ENCODE data around the gene LRP11.
"Not testable (repeated sequence)": the region's sequence is repeated elsewhere in the genome, so short reads cannot be mapped to it uniquely, and the experiment has no call there.

LRP11 gene

GRCh38 chr6:149863698-149864577, at the start of gene LRP11:
TSS of gene LRP11 (minus strand) at chr6:149864359. CDS start at chr6:149864020, 339 bp downstream.
- DNase-seq, result peak; percentile 77 to 87

GRCh38 chr6:149913540-149914240, 49.5 kb upstream of the LRP11 start:
- no peak for DNase-seq

- no peak for DNase-seq
These were observed 48.9 kb upstream of the LRP11 start for GRCh38 chr6:149913085-149913484.

GRCh38 chr6:149912680-149913079, 48.5 kb upstream of the LRP11 start:
- not testable (repeated sequence) for DNase-seq

GRCh38 chr6:149910721-149911151, 46.6 kb upstream of the LRP11 start:
- no peak for DNase-seq

GRCh38 chr6:149909701-149910470, 45.7 kb upstream of the LRP11 start:
- DNase-seq, result no peak

GRCh38 chr6:149908480-149908879, 44.3 kb upstream of the LRP11 start:
- not testable (repeated sequence) for DNase-seq

- no peak for DNase-seq
These were observed 43.2 kb upstream of the LRP11 start for GRCh38 chr6:149907317-149907716.

GRCh38 chr6:149906405-149906804, 42.2 kb upstream of the LRP11 start:
- no peak for DNase-seq

GRCh38 chr6:149905911-149906371, 41.8 kb upstream of the LRP11 start:
- DNase-seq, result no peak

- DNase-seq, result no peak
These were observed 41.3 kb upstream of the LRP11 start for GRCh38 chr6:149905371-149905910.

- no peak for DNase-seq
These were observed 40.7 kb upstream of the LRP11 start for GRCh38 chr6:149904661-149905370.

GRCh38 chr6:149903938-149904611, 39.9 kb upstream of the LRP11 start:
- no peak for DNase-seq

GRCh38 chr6:149901444-149902140, 37.4 kb upstream of the LRP11 start:
- DNase-seq, result no peak

- DNase-seq, result no peak
These were observed 36.7 kb upstream of the LRP11 start for GRCh38 chr6:149900620-149901443.

- DNase-seq, result no peak
These were observed 35.9 kb upstream of the LRP11 start for GRCh38 chr6:149899926-149900619.

GRCh38 chr6:149899486-149899885, 35.3 kb upstream of the LRP11 start:
- no peak for DNase-seq

- no peak for DNase-seq
These were observed 34.8 kb upstream of the LRP11 start for GRCh38 chr6:149898966-149899365.
